GM21717 (cell line): ENCODE results near the gene FOXN3.
A peak's percentile ranks its signal among the peaks of the same experiment; 100 is the strongest.

ENCODE experiments used
- ATAC-seq: cut with Tn5 transposase; IDR thresholded peaks from one replicate; pipeline ENCODE4 v1.9.1; 2021; ENCODE audit warnings: mild to moderate bottlenecking, moderate library complexity; ENCODE audit not compliant: unreplicated experiment

Gene FOXN3

DNA sequence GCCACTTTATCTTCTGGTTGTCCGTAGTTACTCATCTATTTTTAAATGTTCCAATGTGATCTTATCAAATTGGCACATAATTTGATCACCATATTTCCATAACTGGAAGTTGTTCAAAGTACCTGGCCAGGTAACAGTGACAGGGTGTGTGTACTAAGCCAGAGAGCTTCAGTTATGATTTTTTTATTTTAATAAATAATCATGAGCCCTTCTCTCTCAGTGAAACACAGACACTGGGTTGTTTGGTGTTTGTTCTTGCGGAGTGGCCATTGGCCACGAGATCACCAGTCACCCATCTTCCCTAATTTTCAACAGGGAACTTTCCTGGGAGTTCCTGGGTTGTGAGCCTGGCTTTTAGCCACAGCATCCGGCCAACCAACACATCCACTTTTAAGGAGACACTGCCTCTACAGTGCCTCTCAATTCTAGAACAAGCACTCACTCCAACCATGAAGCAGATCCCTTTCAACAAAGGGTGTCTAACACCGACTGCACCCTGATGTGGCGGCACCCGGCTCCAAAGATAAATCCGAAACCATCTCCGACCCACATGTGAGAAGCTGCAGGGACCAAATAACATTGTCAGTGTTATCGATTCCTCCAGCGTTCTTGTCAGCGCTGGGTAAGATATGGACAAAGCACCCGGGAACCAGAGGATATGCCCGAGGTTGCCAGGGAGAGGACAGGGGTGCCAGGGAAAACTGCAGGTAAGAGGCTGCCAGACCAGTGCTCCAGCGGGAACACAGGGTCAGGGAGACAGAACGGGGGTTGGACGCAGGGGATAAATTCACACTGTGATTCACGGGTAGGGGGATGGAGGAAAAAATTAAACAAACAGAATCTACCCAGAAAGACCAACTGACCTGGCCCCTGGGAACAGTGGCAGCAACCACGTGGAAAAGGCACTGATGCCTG is 49.9 kb downstream of the FOXN3 start:
- ATAC-seq: no peak

DNA sequence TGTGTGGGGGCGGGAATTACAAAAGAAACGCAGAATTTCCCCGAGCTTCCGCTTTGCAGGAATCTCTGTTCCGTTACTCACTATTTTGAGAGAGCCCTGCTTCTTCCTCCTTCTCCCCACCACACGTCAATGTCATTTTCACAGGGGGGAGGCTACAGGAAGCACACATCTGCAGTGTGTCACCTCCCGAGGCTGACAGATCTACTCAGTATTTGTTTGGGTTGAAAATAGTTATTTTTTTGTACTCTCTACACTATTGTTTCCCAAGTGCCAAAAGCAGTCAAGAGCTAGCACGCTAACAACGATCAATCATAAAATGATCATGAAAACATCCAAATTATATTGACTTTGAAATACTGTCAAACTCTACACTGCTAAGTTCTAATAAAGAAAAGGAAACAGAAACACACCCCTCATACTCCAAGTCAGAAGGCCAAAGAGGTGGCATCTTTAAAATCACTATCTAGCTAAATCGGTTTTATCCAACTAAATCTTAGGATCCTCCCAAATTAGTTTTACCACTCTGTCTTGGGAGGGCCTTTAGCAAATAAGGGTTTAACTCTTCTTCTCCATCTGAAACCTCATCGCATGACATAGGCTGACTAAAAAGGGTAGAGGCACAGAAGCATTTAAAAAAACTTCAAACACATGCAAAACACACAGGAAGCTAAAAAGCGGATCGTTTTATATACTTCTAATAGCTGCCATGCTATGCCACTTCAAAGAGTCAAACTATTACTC is 51.8 kb downstream of the FOXN3 start:
- peak; percentile 96 for ATAC-seq

- ATAC-seq: no peak
Measured at GRCh38 chr14:89364316-89364715, 52.7 kb downstream of the FOXN3 start.

GRCh38 chr14:89360277-89360676 is 56.8 kb downstream of the FOXN3 start:
- ATAC-seq: no peak

GRCh38 chr14:89359477-89360222 is 57.4 kb downstream of the FOXN3 start:
- ATAC-seq: no peak

DNA sequence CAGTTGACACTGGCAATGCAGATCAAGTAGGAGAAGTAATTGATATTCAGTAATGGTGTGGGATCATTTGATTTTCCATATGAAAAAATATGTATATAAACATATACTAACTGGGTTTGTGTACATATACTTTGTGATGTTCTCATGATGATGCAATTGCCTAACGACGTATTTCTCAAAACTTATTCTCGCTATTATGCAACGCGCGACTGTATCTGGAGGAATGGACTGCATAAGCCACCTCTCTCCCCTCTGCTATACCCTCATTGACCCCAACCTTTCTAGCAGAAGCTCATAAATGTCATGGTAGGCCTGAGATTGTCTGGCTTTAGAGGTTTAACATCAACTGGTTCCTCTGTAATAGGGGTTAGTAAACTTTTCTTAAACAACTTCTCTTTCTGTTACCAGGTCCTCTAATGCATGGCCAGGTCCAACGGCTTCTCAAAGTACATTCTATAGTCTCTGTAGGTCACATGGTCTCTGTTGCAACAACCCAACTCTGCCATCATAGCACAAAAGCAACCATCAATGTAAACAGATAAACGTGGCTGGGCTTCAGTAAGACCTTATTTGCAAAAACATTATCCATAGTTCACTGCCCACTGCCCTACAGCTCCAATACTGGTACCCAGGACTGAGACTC is 59.3 kb downstream of the FOXN3 start:
- no peak for ATAC-seq

- no peak for ATAC-seq
Measured at GRCh38 chr14:89356927-89357326, 60.1 kb downstream of the FOXN3 start.

DNA sequence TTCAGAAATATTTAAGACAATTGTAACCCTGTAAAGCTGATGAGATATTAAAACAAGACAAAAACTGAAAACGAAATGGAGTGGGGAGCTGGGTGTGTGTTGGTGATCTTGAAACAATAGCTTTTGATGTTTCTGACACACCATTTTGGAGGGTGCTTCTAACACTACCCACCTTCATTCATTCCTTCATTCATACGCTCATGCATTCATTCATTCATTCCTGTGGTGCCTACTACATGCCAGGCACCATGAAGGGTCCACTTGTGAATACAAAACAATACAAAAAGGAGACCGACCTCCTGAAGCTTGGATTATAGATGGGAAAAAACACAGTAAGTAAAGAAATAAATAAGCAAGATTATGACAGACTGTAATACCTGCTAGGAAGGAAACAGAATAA is 60.5 kb downstream of the FOXN3 start:
- ATAC-seq: no peak

DNA sequence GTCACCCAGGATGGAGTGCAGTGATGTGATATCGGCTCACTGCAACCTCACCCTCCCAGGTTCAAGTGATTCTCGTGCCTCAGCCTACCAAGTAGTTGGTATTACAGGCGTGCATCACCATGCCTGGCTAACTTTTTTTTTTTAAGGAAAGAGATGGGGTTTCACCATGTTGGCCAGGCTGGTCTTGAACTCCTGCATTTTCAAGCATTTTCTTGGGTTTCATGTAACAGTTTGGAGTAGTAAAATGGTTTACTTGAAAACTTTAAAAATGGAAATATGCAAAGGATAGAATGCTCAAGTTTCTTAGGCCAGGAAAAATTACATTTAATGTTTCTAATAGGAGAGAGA is 63.3 kb downstream of the FOXN3 start:
- ATAC-seq: no peak

DNA sequence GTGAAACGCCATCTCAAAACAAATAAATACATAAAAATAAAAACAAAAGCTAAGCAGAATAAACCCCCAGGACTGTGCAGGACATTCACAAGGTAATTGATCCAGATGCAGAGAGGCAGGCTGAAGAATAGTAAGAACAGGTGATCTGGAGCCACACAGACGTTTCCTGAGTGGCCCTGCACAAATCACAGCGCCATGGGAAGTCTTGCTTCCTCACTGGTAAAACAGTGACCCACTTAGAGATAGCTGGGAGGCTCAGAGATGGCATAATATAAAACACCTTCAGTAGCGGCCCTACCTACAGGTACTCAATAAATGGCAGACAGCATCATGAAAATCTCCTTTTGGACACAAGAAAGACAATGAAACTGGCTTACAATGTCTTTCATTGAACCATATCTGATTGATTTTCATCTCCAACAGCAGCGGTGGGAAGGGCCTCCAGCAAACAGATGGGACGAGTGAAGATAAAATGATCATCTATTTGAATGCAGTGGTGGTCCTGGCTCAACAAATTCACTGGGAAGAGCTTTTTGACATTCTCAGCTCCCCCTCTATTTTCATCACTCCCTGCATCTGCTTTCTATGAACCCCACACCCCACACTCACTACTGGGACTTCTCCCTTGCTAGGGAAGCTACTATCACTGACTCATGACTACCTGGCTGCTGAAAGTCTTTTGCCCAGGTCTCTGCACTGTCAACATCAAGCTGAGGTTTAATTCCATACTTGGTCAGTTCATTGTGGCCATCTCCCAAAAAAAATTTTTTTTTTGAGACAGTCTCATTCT is 63.9 kb downstream of the FOXN3 start:
- ATAC-seq: no peak

- ATAC-seq: peak; percentile 78
Measured at GRCh38 chr14:89351516-89352404, 65.3 kb downstream of the FOXN3 start.

DNA sequence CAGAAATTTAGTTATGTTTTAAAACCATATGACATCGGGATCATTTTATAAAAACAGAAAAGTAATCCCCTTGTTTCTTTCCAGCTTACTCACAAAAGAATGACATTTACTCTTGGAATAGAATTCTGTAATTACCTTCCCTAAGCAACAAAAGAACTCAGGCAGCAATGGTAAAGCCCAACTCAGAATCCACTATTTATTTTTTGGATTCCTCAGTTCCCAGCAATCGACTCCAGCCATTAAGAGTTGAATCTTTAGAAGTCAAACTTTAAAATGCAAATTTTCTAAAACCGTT is 65.9 kb downstream of the FOXN3 start:
- ATAC-seq: no peak

DNA sequence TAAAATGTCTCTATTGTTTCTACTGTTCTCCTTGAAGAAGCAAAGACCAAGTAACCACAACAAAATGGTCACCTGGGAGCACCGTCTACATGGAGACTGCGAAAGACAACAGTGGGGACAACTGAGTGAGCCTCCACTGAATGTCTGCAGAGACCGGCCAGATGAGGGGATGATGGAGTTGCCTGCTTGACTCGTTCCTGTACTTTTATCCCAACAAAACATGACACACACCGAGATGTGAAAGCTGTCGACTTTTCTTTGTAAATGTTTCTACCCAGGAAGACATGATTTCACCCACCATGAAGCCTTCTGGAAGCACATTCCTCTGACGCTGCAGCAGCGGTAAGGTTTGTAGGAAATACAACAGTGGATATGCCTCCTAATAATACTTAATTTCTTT is 66.9 kb downstream of the FOXN3 start:
- ATAC-seq: no peak

- no peak for ATAC-seq
Measured at GRCh38 chr14:89349171-89350008, 67.6 kb downstream of the FOXN3 start.

DNA sequence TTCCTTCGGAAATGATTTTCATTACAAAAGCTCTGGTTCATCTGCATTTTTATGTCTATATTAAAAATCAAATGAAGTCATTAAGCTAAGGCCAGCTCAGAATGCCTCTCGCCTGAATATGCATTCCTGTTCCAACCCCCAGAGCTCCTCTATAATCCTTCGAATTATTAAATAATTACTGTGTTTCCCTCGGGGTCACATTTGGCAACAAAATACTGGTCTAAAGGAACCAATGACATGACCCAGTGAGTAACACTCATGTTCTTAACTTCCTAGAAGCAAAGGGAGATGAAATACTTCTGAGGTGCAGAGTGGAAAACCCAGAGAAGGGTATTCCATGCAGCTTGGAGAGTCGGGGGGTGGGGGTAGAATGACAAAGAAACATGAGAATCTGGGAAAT is 68.3 kb downstream of the FOXN3 start:
- no peak for ATAC-seq

GRCh38 chr14:89347885-89348284 is 69.1 kb downstream of the FOXN3 start:
- no peak for ATAC-seq

GRCh38 chr14:89344920-89345254 is 72.1 kb downstream of the FOXN3 start:
- no peak for ATAC-seq

DNA sequence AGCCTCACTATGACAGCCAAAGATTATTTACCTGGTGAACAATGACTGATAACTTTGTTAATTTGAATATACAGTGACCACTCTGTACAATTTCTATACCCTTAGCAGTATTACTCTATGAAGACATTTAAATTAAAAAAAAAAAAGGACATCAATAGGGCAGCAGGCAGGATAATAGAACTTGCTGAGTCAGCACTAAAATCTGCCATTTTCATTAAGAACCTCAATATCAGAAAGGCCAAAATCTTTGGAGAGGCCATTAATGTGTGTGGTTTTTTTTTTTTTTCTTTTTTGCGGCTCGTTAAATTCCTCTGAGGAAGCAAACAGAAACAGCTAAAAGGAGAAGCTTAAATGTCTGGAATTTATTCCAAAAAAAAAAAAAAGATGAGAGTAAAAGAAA is 73.7 kb downstream of the FOXN3 start:
- no peak for ATAC-seq

DNA sequence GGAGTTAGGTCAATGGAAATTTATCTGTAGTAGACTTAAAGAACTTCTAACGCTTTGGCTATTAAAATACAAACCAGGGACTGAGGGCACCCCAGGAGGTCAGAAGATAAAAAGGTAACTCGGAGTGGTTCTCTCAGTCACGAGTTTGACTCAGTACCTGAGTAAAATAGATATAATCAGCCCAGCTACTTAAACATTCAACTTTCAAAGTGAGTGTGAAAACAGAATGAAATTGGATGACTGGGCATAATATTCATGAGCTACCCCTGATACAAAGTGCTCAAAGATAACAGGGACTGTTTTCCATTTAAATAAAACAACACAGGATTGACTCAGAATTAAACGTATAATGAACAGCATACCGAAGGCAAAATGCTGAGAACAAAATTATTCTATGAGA is 75.0 kb downstream of the FOXN3 start:
- no peak for ATAC-seq
